HepG2 (cell line): Measurements from ENCODE around the gene DENND4A. TPM values are rescaled to one million over a fixed set of nuclear protein-coding genes. Genes with fewer than 3 reads are reported as not detected.
A peak's percentile ranks its signal among the peaks of the same experiment; 100 is the strongest.

ENCODE experiments used
- ATAC-seq: fragments of 200-7000 bp; cut with Tn5 transposase; 3 replicates; pipeline ENCODE4 v1.9.1; 2020; ENCODE audit warnings: mild to moderate bottlenecking, moderate library complexity
- BruUV-seq: library from RNA; stranded (reverse); fragments of 400-500 nt; replicated peaks from 2 replicates; lab custom pipeline; 2021; lab: Mats Ljungman, UMichigan
- CTCF ChIA-PET: fragments of 300-600 bp; formaldehyde crosslinking; extraction: SDS; loops from one replicate; lab custom pipeline; 2021; ENCODE audit warnings: low total read pairs, inconsistent platforms, low intra/inter-chr PET ratio; lab: Yijun Ruan, JAX
- POLR2A ChIA-PET: fragments of 350-600 bp; sonication (Branson Sonifier 250); formaldehyde crosslinking; loops from one replicate; lab custom pipeline; 2020; ENCODE audit warnings: antibody characterized with exemption, inconsistent platforms; lab: Yijun Ruan, JAX
- DNase-seq: peaks from one replicate; pipeline ENCODE4 v3.0.0-alpha.2; 2015; ENCODE audit warnings: low spot score
- FAIRE-seq: peaks from 3 replicates; lab custom pipeline; 2011; peaks lifted over from hg19 to GRCh38; lab: Jason Lieb, UNC
- H2AFZ ChIP-seq: one replicate; pipeline ENCODE4 v1.6.1; 2011; ENCODE audit warnings: low read length, inconsistent platforms
- H3K27ac ChIP-seq: fragments of 300-600 bp; 3 replicates; pipeline ENCODE4 v1.8.0; 2011; ENCODE audit warnings: mixed run types, mild to moderate bottlenecking, mixed read lengths, low read length, inconsistent platforms; ENCODE audit not compliant: insufficient read depth; ENCODE audit errors: extremely low read length
- H3K27me3 ChIP-seq, 2 experiments: fragments of 200-600 bp in 1 of 2; 2 replicates in 1 of 2; 3 replicates in 1 of 2; pipeline versions ENCODE4 v1.6.0 to v1.8.0; 2011; ENCODE audit warnings: low read length in 2 of 2, mild to moderate bottlenecking in 2 of 2, moderate library complexity in 2 of 2, inconsistent platforms in 1 of 2; ENCODE audit not compliant: insufficient read depth in 2 of 2, control insufficient read depth in 1 of 2
- H3K36me3 ChIP-seq, 2 experiments: fragments of 200-600 bp in 1 of 2; replicated peaks in 1 of 2; 2 replicates in 1 of 2; 3 replicates in 1 of 2; pipeline versions ENCODE4 v1.5.1 to v1.8.0; 2011; ENCODE audit warnings: low read length in 2 of 2, inconsistent platforms in 1 of 2; ENCODE audit not compliant: insufficient read depth in 2 of 2, control insufficient read depth in 1 of 2
- H3K4me1 ChIP-seq: 2 replicates; pipeline ENCODE4 v1.5.1; 2012; ENCODE audit warnings: low read length, inconsistent platforms; ENCODE audit not compliant: insufficient read depth
- H3K4me2 ChIP-seq: 2 replicates; pipeline ENCODE4 v1.6.0; 2011; ENCODE audit warnings: low read depth, low read length, inconsistent platforms
- H3K4me3 ChIP-seq, 3 experiments: fragments of 200-600 bp in 1 of 3; sonication (generic), shearing (Covaris generic) in 1 of 3; replicated peaks in 1 of 3; 2 replicates each; pipeline ENCODE4 v1.5.1; 2011 to 2016; ENCODE audit warnings: low read length in 3 of 3, inconsistent platforms in 2 of 3, low read depth in 2 of 3, mild to moderate bottlenecking in 2 of 3, control low read depth in 1 of 3, mixed read lengths in 1 of 3; ENCODE audit not compliant: insufficient read depth in 1 of 3
- H3K79me2 ChIP-seq: one replicate; pipeline ENCODE4 v1.6.1; 2011; ENCODE audit warnings: low read length, inconsistent platforms; ENCODE audit not compliant: insufficient read depth
- H3K9ac ChIP-seq: 2 replicates; pipeline ENCODE4 v1.6.0; 2011; ENCODE audit warnings: mild to moderate bottlenecking, low read depth, low read length, inconsistent platforms; ENCODE audit not compliant: insufficient read depth
- H3K9me3 ChIP-seq: 2 replicates; pipeline ENCODE4 v1.5.1; 2012; ENCODE audit warnings: mild to moderate bottlenecking, low read length
- H4K20me1 ChIP-seq: 2 replicates; pipeline ENCODE4 v1.6.0; 2011; ENCODE audit warnings: inconsistent platforms, mild to moderate bottlenecking, low read length, moderate library complexity; ENCODE audit not compliant: insufficient read depth
- ESRRA ChIP-seq: sonication (generic); formaldehyde crosslinking; IDR thresholded peaks from 2 replicates; pipeline ENCODE4 v1.5.1; 2020; ENCODE audit warnings: mild to moderate bottlenecking, low read depth, missing genetic modification reagents
- ISL2 ChIP-seq: sonication (generic); formaldehyde crosslinking; IDR thresholded peaks from 2 replicates; pipeline ENCODE4 v1.5.0; 2020; ENCODE audit warnings: missing genetic modification reagents
- MTF1 ChIP-seq: sonication (generic); formaldehyde crosslinking; IDR thresholded peaks from 2 replicates; pipeline ENCODE4 v1.5.0; 2020; ENCODE audit warnings: missing genetic modification reagents
- NR3C1 ChIP-seq: sonication (generic); formaldehyde crosslinking; IDR thresholded peaks from 2 replicates; pipeline ENCODE4 v1.4.0; 2020; ENCODE audit warnings: missing genetic modification reagents
- RAD51 ChIP-seq: fragments of 450-650 bp; IDR thresholded peaks from 2 replicates; pipeline ENCODE4 v1.6.1; 2016; ENCODE audit warnings: borderline replicate concordance
- SSRP1 ChIP-seq: IDR thresholded peaks from 2 replicates; pipeline ENCODE4 v1.6.1; 2016; ENCODE audit warnings: control low read depth
- ZNF205 ChIP-seq: IDR thresholded peaks from 2 replicates; pipeline ENCODE4 v1.6.1; 2018; ENCODE audit warnings: missing biosample characterization, missing genetic modification reagents
- ZNF343 ChIP-seq: sonication (generic); formaldehyde crosslinking; IDR thresholded peaks from 2 replicates; pipeline ENCODE4 v1.4.0; 2020; ENCODE audit warnings: mild to moderate bottlenecking, missing genetic modification reagents
- ZNF383 ChIP-seq: sonication (generic); formaldehyde crosslinking; IDR thresholded peaks from 2 replicates; pipeline ENCODE4 v1.4.0; 2020; ENCODE audit warnings: missing genetic modification reagents, mild to moderate bottlenecking, borderline replicate concordance
- ZSCAN22 ChIP-seq: sonication (generic); formaldehyde crosslinking; IDR thresholded peaks from 2 replicates; pipeline ENCODE4 v1.4.0; 2020; ENCODE audit warnings: mild to moderate bottlenecking, missing genetic modification reagents
- WGBS: methylation state at CpG from one replicate; pipeline ENCODE4 v1.1.6; 2017; ENCODE audit warnings: low lambda C conversion rate; 5-methylcytosine and 5-hydroxymethylcytosine counted together
- in situ Hi-C: cut with HindIII; loops from 2 replicates; pipeline ENCODE4 v1.10.0; 2017; ENCODE audit warnings: low pct_unique_long_range_greater_than_20kb; ENCODE audit not compliant: extremely low pct_ligation_motif_present
- intact Hi-C: fragments of 100-400 bp; cut with micrococcal nuclease; formaldehyde crosslinking; loops from one replicate; pipeline ENCODE4 v1.10.0; 2022; ENCODE audit not compliant: unreplicated experiment
- polyA plus RNA-seq, 8 experiments: library from polyadenylated mRNA; depleted of rRNA in 3 of 8; stranded (reverse) in 7 of 8; unstranded in 1 of 8; fragments of >200 nt; fragmentation: Illumina TruSeq in 4 of 8; extraction: Trizol in 4 of 8; gene quantifications; 2 replicates each; pipeline versions ENCODE4 v1.2.1 to v1.2.3, GENCODE V29; 2011 to 2016; ENCODE audit warnings: low read depth in 4 of 8, missing spikeins in 1 of 8, mixed read lengths in 1 of 8; ENCODE audit not compliant: insufficient read depth in 1 of 8
- total RNA-seq, 5 experiments: library from RNA; depleted of rRNA; stranded (reverse); fragments of >200 nt; fragmentation: Illumina TruSeq; extraction: Trizol; gene quantifications; 2 replicates each; pipeline ENCODE4 v1.2.3, GENCODE V29; 2016; ENCODE audit warnings: low read depth in 1 of 5
- TF ChIP-seq, protein P1 (sequence below): sonication (generic); formaldehyde crosslinking; IDR thresholded peaks from 2 replicates; pipeline ENCODE4 v1.4.0; 2020; ENCODE audit warnings: missing genetic modification reagents, borderline replicate concordance
- TF ChIP-seq, protein P2 (sequence below): sonication (generic); formaldehyde crosslinking; IDR thresholded peaks from 2 replicates; pipeline ENCODE4 v1.5.0; 2020; ENCODE audit warnings: missing genetic modification reagents, mild to moderate bottlenecking, borderline replicate concordance
- TF ChIP-seq, protein P3 (sequence below): sonication (generic); formaldehyde crosslinking; IDR thresholded peaks from 2 replicates; pipeline ENCODE4 v1.4.0; 2020; ENCODE audit warnings: missing genetic modification reagents

The DENND4A gene
- total and polyA plus RNA-seq, 2 of the 13 experiments (the other 11 are each of a cell fraction or from before 2014, with no cell fraction given), result 13.2 to 18.6 TPM

DNA sequence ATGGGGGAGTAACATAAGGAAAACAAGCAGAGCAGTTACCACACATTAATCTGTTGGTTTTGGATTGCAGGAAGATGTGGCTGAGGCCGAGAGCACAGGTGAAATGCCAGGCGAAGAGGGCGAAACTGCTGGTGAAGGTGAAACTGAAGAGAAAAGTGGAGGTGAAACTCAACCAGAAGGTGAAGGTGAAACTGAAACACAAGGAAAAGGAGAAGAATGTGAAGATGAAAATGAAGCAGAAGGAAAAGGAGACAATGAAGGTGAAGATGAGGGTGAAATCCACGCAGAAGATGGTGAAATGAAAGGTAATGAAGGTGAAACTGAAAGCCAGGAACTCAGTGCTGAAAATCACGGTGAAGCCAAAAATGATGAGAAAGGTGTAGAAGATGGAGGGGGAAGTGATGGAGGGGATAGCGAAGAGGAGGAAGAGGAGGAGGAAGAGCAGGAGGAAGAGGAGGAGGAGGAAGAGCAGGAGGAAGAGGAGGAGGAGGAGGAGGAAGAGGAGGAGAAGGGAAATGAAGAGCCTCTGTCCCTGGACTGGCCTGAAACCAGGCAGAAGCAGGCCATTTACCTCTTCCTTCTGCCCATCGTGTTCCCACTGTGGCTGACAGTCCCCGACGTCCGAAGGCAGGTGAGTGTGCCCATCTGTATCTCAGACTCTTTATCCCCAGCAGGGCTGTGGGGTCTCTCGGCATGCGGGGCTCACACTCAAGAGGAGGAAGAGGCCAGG, 141.6 kb downstream of the DENND4A start:
- Histone ChIP-seq H3K4me2 (no peak overlapping the region), H3K27me3 (no peaks in the 10 kb centered on the region; a peak in 1 of 5 replicates), H3K79me2 (no peaks in the 10 kb centered on the region), H4K20me1 (no peaks in the 10 kb centered on the region), H3K36me3 (peaks cover 1 to 8% of the 10 kb centered on the region in 2 experiments; a peak in 3 of 5 replicates), H3K27ac (no peak overlapping the region), H3K4me3 (no peak overlapping the region), H3K4me1 (no peaks in the 10 kb centered on the region), H3K9me3 (no peaks in the 10 kb centered on the region), H2AFZ (no peak overlapping the region), H3K9ac (no peak overlapping the region)
- BruUV-seq, result no TSS peak
- WGBS, result 96% methylated on average over 10 of the region's 12 CpGs
- ATAC-seq (no peak), FAIRE-seq (no peak), DNase-seq (no peak)
- ChIA-PET CTCF (no interaction called here), POLR2A (no interaction called here)
- in situ Hi-C loops (no loop called here), intact Hi-C loops (no loop called here)
- TF ChIP-seq ZNF205 (no peak), SSRP1 (CRISPR knock-in tag) (peak; percentile 58; the same call in 1 of the 2 replicates), MTF1 (CRISPR knock-in tag) (no peak), ZNF383 (CRISPR knock-in tag) (no peak)
- TF ChIP-seq, protein P1, sequence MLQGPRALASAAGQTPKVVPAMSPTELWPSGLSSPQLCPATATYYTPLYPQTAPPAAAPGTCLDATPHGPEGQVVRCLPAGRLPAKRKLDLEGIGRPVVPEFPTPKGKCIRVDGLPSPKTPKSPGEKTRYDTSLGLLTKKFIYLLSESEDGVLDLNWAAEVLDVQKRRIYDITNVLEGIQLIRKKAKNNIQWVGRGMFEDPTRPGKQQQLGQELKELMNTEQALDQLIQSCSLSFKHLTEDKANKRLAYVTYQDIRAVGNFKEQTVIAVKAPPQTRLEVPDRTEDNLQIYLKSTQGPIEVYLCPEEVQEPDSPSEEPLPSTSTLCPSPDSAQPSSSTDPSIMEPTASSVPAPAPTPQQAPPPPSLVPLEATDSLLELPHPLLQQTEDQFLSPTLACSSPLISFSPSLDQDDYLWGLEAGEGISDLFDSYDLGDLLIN (CRISPR knock-in tag), result no peak

DNA sequence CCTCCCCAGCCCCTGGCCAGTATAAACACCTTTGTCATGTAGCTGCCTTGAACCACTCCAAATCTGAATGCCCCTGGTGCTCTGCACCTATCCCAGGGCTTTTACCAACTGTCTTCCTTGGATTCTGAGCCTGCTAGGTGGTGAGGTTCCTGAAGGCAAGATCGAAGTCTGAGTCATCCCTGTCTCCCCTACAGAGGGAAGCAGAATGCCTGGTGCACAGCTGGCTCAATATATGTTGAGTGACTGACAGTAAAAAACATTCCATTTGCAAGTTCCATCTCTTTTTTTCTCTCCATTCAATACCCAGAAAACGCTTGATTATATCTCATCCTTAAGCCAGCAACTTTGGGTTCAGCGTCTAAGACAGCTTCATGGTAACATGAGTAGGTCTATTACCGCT, 145.6 kb downstream of the DENND4A start:
- no TSS peak for BruUV-seq
- POLR2A ChIA-PET, result no interaction called here
- Histone ChIP-seq H2AFZ (no peak overlapping the region), H3K4me3 (no peak overlapping the region)
- no peak for FAIRE-seq
- intact Hi-C loops, result no loop called here
- TF ChIP-seq ESRRA (no peak), ZNF343 (CRISPR knock-in tag) (no peak), NR3C1 (CRISPR knock-in tag) (no peak), RAD51 (no peak), ZSCAN22 (no peak), ISL2 (CRISPR knock-in tag) (no peak)
- TF ChIP-seq, protein P2, sequence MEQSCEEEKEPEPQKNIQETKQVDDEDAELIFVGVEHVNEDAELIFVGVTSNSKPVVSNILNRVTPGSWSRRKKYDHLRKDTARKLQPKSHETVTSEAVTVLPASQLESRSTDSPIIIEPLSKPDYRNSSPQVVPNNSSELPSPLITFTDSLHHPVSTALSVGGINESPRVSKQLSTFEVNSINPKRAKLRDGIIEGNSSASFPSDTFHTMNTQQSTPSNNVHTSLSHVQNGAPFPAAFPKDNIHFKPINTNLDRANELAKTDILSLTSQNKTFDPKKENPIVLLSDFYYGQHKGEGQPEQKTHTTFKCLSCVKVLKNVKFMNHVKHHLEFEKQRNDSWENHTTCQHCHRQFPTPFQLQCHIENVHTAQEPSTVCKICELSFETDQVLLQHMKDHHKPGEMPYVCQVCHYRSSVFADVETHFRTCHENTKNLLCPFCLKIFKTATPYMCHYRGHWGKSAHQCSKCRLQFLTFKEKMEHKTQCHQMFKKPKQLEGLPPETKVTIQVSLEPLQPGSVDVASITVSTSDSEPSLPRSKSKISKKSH, result no peak
- TF ChIP-seq, protein P3, sequence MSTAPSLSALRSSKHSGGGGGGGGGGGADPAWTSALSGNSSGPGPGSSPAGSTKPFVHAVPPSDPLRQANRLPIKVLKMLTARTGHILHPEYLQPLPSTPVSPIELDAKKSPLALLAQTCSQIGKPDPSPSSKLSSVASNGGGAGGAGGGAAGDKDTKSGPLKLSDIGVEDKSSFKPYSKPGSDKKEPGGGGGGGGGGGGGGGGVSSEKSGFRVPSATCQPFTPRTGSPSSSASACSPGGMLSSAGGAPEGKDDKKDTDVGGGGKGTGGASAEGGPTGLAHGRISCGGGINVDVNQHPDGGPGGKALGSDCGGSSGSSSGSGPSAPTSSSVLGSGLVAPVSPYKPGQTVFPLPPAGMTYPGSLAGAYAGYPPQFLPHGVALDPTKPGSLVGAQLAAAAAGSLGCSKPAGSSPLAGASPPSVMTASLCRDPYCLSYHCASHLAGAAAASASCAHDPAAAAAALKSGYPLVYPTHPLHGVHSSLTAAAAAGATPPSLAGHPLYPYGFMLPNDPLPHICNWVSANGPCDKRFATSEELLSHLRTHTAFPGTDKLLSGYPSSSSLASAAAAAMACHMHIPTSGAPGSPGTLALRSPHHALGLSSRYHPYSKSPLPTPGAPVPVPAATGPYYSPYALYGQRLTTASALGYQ (CRISPR knock-in tag), result no peak
- TF ChIP-seq, all 625 proteins: peak for 0
- H3K27ac ChIP-seq, result no peak overlapping the region
- no peaks in the 10 kb centered on the region; a peak in 1 of 5 replicates for H3K27me3 ChIP-seq
- H3K9me3 ChIP-seq, result no peaks in the 10 kb centered on the region
- H3K4me1 ChIP-seq, result no peaks in the 10 kb centered on the region
- no peak overlapping the region for H3K4me2 ChIP-seq
- H4K20me1 ChIP-seq, result no peaks in the 10 kb centered on the region
- ATAC-seq (no peak), DNase-seq (no peak)
- 90% methylated on average over 4 of the region's 4 CpGs for WGBS
- no peaks in the 10 kb centered on the region for H3K79me2 ChIP-seq
- CTCF ChIA-PET, result no interaction called here
- H3K36me3 ChIP-seq, result peaks cover 0 to 5% of the 10 kb centered on the region in 2 experiments; a peak in 2 of 5 replicates
- H3K9ac ChIP-seq, result no peak overlapping the region
- in situ Hi-C loops, result loop anchor here (25.0 kb wide), 1 partner anchor 216 kb away; the partner anchor contains the start of gene RAB11A
